Measurements from ENCODE around the gene SFRP4.
A peak's percentile ranks its signal among the peaks of the same experiment; 100 is the strongest.

Gene SFRP4

GRCh38 chr7:37924491-37925041, 7.9 kb upstream of the SFRP4 start:
- DNase-seq: no peak

DNA sequence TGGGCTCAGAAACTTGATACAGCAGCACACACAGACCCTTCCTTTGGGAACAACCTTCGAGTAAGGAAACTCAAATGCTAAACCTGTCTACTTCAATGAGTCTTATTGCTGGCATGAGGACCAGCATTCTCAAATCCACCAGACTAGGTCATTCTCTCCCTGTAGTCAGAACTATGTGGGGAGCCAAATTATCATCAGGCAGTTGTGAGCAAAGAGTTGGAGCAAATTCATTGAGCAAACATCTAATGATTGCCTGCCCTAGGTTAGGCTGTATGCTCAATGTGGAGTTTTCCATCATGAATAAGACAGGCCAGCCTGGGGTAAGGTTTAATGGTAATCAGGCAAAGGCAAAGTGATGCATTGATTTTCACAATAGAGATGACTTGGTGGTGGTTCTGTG, 7.4 kb upstream of the SFRP4 start:
- no peak for DNase-seq

- no peak for DNase-seq
Observed at GRCh38 chr7:37921876-37922275, 5.3 kb upstream of the SFRP4 start.

GRCh38 chr7:37920849-37921805, 4.5 kb upstream of the SFRP4 start:
- DNase-seq: no peak

DNA sequence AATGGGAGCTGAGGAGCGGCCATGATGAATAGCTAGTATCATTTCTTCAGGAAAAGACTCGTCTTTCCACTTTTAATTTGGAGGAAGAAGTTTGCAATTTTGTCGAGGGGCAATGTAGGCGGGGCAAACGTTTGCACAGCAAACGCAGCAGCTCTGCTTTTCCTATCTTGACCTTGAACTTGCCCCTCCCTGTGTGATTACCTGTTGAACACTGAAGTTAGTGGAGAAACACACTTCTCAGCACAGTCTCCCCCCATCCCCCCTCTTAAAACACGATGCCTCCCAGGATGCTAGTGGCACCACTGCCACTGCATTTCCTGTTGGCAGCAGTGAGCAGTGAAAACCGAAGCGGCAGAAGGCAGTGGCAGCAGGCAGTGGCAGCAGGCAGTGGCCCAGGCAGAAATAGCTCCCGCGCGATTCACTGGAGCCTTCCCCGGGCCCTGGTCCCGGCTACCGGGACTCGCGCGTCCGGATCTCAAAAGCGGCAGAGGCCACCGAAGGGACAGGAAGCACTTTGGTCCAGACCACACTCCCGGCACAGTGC, 3.8 kb upstream of the SFRP4 start, which contains the start of gene EPDR1:
Gene EPDR1 (plus strand): TSS at position 336 of the 544 bp plus-strand sequence. CDS start 300 bp downstream, outside the sequence.
- DNase-seq: peak; percentile 37

DNA sequence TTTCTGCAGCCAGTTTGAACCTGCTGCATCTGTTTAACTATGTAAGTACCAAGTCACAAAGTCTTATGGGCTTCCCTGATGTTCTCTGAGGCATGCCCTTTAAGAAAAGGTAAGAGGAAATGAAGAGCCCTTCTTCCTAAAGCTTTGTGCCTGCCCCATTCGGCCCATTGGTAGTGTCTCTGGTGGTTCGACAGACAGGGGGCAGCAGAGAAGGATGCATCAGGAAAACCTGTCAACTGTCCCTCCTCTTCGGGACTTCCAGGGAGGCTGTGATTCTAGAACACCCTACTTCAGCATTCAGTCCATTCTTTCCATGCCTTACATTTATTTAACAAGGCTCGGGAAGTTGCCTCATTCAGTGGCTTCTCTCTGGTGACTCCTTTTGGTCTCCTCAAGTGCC, 1.9 kb upstream of the SFRP4 start:
- DNase-seq: no peak

GRCh38 chr7:37916017-37916672, 472 bp downstream of the SFRP4 start:
- no peak for DNase-seq

DNA sequence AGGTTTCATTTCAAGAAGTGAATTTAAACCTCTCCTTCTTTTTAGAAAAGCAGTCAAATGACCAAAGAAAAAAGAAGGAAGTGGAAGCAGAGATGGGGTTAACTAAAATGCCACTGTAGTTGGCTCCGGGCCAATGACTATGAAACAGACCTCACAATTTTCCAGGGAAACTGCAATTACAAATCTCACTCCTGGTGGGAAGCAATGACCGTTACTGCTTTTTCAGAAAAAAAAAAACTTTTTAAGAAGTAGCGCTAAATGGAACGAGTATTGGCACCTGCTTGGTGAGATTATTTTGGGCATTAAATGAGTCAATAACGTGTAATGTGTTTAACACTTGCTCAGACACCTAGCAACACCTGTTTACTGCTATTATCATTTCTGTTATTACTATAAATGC, 1.2 kb downstream of the SFRP4 start:
- no peak for DNase-seq

DNA sequence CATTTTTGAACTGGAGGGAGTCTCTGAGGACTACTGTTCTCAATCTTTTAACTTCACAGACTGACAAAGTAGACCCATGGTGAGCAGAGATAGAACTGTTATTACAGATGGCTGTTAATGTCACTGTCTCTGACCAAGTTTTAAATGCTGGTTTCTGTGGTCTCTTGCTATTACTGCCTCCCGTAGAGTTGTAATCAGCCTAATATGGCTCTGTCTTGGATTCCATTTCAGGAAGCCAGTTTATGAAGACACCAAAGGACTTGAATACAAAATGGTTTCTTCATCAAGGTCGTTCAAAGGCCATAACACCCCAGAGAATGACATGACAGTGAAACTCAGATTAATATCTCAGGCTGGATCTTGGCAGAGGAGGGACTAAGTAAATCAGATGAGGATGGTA, 3.9 kb downstream of the SFRP4 start:
- no peak for DNase-seq

- no peak for DNase-seq
Observed at GRCh38 chr7:37908221-37908788, 8.3 kb downstream of the SFRP4 start.

GRCh38 chr7:37901890-37902524, 14.6 kb downstream of the SFRP4 start:
- no peak for DNase-seq

DNA sequence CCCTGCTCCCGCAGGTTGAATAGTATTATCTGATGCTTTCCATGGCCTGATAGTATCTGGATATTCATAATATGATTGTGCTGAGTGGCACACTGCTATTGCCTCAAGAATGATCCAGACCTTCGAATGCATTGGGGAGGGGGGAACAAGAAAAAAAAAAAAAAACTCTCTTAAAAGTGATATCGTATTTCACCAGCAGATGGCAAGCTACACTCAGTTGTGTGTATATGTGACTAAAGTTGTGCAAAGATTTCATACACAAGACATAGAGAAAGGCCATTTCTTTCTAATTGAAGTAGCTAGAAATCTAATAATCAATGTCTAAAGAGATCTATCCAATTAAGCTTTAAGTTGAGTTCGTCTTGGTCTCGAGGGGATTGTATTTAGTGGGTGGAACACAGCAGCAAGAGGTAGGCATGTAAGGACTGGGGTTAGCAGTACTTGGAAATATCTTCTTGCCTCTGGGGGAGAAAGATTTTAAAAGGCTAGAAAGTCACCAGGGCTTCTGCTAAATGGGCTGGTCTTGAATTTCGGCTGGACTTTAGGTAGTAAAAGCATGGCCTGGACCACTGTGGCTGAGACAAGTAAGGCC, 15.3 kb downstream of the SFRP4 start:
- DNase-seq: no peak

GRCh38 chr7:37899712-37900247, 16.8 kb downstream of the SFRP4 start:
- no peak for DNase-seq

DNA sequence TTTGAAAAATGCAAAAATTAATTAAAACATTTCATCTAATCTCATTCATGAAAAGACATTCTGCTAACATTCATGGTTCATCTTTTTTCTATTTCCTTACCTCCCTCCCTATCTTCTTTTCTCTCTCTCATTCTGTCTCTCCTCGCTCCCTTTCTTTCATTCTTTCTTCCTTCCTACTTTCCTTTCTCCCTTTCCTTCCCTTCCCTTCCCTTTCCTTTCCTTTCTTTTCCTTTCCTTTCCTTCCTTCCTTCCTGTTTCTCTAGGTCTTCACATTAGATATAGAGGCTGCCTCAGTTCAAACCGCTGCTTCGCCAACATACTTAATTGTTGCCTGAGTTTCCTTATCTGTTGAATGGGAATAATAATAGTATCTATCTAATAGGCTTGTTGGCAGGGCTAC, 21.9 kb downstream of the SFRP4 start:
- no peak for DNase-seq

DNA sequence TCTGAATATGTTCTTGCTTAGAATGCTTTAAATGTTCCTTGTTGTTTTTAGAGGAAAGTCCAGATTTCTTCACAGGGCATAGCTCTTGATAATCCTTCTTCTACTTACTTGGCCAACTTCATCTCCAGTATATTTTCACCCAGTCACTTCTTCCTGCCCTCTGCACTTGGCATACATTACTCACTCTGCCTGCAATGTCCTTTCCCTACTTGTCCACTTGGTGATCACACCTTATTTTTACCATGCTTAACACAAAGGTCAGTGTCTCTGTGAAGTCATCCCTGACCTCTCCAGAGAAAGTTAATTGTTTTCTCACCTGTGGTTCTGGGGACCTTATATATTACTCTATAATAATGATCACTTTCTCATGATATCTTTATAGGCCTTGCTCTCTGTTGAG, 23.3 kb downstream of the SFRP4 start:
- no peak for DNase-seq

DNA sequence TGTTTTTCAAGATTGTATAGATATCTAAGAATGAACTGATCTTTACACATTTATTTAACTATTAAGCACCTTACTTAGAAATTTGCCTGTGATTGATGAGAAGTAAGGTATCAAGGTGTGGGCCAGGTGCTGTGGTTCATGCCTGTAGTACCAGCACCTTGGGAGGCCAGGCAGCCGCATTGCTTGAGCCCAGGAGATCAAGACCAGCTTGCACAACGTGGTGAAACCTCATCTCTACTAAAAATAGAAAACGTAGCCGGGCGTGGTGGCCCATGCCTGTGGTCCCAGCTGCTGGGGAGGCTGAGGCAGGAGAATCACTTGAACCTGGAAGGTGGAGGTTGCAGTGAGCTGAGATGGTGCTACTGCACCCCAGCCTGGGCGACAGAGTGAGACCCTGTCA, 34.5 kb downstream of the SFRP4 start:
- DNase-seq: no peak

Measured in CD4-positive, alpha-beta T cell treated with Interleukin-10 for 1 hour (primary cell).